ENCODE measurements around the gene ITGA2.

- TF ChIP-seq FOXK2 (conservative IDR thresholded peaks at IDR 0.05 in 1 of 2, IDR thresholded peaks at IDR 0.05 in 1 of 2; ENCODE audit: low read depth in 2 of 2) (no peak), ZNF253 (CRISPR knock-in tag; conservative IDR thresholded peaks at IDR 0.05) (no peak), NFE2 (IDR thresholded peaks at IDR 0.05; ENCODE audit: low read depth) (no peak), ATF7 (IDR thresholded peaks at IDR 0.05) (no peak), PKNOX1 (IDR thresholded peaks at IDR 0.05) (no peak)
- TF ChIP-seq, protein P1, sequence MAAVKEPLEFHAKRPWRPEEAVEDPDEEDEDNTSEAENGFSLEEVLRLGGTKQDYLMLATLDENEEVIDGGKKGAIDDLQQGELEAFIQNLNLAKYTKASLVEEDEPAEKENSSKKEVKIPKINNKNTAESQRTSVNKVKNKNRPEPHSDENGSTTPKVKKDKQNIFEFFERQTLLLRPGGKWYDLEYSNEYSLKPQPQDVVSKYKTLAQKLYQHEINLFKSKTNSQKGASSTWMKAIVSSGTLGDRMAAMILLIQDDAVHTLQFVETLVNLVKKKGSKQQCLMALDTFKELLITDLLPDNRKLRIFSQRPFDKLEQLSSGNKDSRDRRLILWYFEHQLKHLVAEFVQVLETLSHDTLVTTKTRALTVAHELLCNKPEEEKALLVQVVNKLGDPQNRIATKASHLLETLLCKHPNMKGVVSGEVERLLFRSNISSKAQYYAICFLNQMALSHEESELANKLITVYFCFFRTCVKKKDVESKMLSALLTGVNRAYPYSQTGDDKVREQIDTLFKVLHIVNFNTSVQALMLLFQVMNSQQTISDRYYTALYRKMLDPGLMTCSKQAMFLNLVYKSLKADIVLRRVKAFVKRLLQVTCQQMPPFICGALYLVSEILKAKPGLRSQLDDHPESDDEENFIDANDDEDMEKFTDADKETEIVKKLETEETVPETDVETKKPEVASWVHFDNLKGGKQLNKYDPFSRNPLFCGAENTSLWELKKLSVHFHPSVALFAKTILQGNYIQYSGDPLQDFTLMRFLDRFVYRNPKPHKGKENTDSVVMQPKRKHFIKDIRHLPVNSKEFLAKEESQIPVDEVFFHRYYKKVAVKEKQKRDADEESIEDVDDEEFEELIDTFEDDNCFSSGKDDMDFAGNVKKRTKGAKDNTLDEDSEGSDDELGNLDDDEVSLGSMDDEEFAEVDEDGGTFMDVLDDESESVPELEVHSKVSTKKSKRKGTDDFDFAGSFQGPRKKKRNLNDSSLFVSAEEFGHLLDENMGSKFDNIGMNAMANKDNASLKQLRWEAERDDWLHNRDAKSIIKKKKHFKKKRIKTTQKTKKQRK (IDR thresholded peaks at IDR 0.05; ENCODE audit: borderline replicate concordance, low read depth, low read length) = no peak
Observed at GRCh38 chr5:52948418-52949076, 40.6 kb upstream of the ITGA2 start.

Measured in K562 (cell line).